Activated CD4-positive, alpha-beta T cell treated with anti-CD3 and anti-CD28 coated beads, Interleukin-2, amount 10 ng/mL, durations not matched to agents 24 days and 14 days (primary cell): ENCODE results near the gene HOMEZ. TPM values are rescaled to one million over a fixed set of nuclear protein-coding genes. Genes with fewer than 3 reads are reported as not detected.

Experiments
- DNase-seq: peaks from one replicate; pipeline ENCODE4 v3.0.0; 2022
- H3K27ac Mint-ChIP-seq: one replicate; pipeline ENCODE4 v1.8.0; 2022; ENCODE audit warnings: mild to moderate bottlenecking, mixed read lengths
- H3K27me3 Mint-ChIP-seq: one replicate; pipeline ENCODE4 v1.8.0; 2022; ENCODE audit warnings: mixed read lengths
- H3K36me3 Mint-ChIP-seq: one replicate; pipeline ENCODE4 v1.8.0; 2022; ENCODE audit warnings: low read depth, mild to moderate bottlenecking, mixed read lengths
- H3K4me1 Mint-ChIP-seq: one replicate; pipeline ENCODE4 v1.8.0; 2021; ENCODE audit warnings: mixed read lengths
- H3K4me3 Mint-ChIP-seq: one replicate; pipeline ENCODE4 v1.8.0; 2022; ENCODE audit warnings: mild to moderate bottlenecking, moderate library complexity, mixed read lengths
- H3K9me3 Mint-ChIP-seq: one replicate; pipeline ENCODE4 v1.8.0; 2021; ENCODE audit warnings: mixed read lengths
- intact Hi-C: fragments of 100-400 bp; cut with micrococcal nuclease; formaldehyde crosslinking; loops from one replicate; pipeline ENCODE4 v1.15.1; 2023
- total RNA-seq: library from RNA; stranded (reverse); gene quantifications from 2 replicates; pipeline ENCODE4 v1.2.3, GENCODE V29; 2022

HOMEZ gene
- total RNA-seq, 1 donor from 2014 or later: 13.5 TPM

DNA sequence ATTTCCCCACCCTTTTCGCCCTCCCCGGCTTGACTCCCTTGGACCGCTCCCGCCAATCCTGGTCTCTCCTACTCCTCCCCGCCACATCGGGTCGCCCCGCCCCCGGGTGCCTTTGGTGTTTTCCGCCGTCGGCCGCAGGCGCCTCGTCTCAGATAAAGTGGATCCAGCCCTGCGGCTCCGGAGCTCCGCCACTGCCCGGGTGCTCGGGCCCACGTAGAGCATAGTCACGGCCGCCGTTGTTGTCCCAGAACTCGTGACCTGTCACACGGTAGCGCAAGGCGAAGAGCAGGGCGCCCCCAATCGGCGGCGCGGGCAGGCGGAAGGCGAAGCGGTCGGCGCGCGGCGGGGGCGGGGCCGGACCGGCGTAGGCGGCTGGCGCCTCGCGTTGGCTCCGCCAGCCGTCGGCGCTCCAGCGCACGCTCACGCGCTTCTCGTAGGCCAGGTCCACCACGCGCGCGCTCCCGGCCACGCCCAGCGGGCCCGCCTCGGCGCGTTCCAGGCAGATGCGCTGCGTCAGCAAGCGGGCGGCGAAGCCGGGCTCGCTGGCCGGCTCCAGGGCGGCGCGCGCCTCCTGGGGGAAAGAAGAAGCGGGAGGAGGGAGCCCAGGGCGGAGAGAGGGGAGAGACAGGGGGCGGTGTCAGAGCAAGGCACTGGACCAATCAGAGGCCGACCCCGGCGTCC is 15.5 kb upstream of the HOMEZ start:
- peak overlapping the region; percentile 98 for H3K4me3 Mint-ChIP-seq
- intact Hi-C loops: loop anchor here (1.0 to 5.0 kb wide), 5 partner anchors 15 to 374 kb away; partner anchors contain the start of genes ACIN1, C14orf119, HOMEZ and NGDN
- DNase-seq: peak; percentile 100
- H3K27me3 Mint-ChIP-seq: peaks cover 6% of the 10 kb centered on the region
- peaks cover 30% of the 10 kb centered on the region for H3K4me1 Mint-ChIP-seq
- peak overlapping the region; percentile 99 for H3K27ac Mint-ChIP-seq
- H3K36me3 Mint-ChIP-seq: peaks cover 22% of the 10 kb centered on the region
- H3K9me3 Mint-ChIP-seq: no peaks in the 10 kb centered on the region

DNA sequence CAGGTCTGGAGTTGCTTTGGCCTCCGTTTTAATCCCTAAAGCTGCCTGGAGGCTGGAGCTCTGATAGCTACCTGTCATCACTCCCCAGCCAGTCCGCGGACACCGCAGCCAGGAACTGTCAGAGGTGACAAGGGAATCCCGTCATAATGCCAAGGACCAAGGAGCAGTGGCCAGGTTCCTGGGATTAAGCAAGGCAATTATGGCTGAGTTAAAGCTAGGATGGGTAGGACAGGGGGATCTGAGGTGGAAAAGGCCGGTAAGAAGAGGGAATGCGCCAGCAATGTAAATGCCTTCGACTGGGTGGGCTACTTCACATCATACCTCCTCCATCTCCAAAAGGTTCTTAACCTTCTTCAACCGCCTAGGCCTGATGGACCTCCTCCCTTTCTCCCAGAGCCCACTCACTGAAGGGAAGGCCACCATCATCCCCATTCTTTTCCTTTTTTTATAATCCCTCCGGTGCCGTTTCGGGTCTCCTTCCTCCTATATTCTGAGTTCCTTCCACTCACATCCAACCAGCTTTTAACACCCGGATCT is 14.8 kb upstream of the HOMEZ start:
- intact Hi-C loops: loop anchor here (1.0 to 5.0 kb wide), 6 partner anchors 14 to 373 kb away; partner anchors contain the start of genes ACIN1, C14orf119, HOMEZ and NGDN
- H3K4me1 Mint-ChIP-seq: peaks cover 26% of the 10 kb centered on the region
- peaks cover 3% of the 10 kb centered on the region for H3K27me3 Mint-ChIP-seq
- H3K4me3 Mint-ChIP-seq: peak overlapping the region; percentile 98
- peak overlapping the region; percentile 99 for H3K27ac Mint-ChIP-seq
- peaks cover 23% of the 10 kb centered on the region for H3K36me3 Mint-ChIP-seq
- peak; percentile 77 for DNase-seq
- no peaks in the 10 kb centered on the region for H3K9me3 Mint-ChIP-seq

DNA sequence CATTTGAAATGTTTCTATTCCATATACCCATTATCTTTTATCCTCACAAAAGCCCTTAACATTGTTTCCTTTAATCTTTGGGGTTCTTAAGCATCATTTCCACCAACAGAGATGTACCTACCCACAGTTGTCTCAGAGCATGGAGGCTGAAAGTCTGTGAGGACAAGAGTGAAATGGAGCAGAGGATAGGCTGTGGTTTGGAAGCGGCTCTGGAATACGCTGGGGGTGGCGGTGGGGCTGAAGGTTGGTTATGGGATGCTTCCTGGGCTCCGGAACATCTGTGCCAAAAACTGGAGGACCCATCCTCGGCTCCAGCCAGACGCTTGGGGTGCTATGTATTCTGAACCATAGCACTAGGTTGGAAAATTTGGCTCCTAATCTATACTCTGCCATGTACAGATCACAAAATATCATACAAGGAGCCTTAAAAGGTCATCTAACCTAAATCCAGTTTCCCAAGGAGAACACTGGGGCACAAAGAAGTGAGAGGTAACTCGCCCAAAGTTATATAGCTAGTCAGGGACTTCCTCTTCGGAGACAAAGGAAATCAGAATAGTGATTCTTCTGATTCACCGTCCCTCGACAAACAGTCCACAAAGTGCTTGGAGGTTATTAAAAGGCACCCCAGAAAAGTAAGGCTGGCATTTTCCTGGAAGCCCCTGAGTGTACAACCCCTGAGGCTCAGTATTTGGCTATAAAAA is 14.2 kb upstream of the HOMEZ start:
- H3K36me3 Mint-ChIP-seq: peaks cover 23% of the 10 kb centered on the region
- no peaks in the 10 kb centered on the region for H3K9me3 Mint-ChIP-seq
- DNase-seq: peak; percentile 57
- H3K27ac Mint-ChIP-seq: peak overlapping the region; percentile 99
- intact Hi-C loops: loop anchor here (1.0 to 5.0 kb wide), 4 partner anchors 33 to 373 kb away; partner anchors contain the start of genes ACIN1, C14orf119 and PRMT5
- H3K4me3 Mint-ChIP-seq: peak overlapping the region; percentile 98
- H3K27me3 Mint-ChIP-seq: peaks cover 3% of the 10 kb centered on the region
- H3K4me1 Mint-ChIP-seq: peaks cover 26% of the 10 kb centered on the region

DNA sequence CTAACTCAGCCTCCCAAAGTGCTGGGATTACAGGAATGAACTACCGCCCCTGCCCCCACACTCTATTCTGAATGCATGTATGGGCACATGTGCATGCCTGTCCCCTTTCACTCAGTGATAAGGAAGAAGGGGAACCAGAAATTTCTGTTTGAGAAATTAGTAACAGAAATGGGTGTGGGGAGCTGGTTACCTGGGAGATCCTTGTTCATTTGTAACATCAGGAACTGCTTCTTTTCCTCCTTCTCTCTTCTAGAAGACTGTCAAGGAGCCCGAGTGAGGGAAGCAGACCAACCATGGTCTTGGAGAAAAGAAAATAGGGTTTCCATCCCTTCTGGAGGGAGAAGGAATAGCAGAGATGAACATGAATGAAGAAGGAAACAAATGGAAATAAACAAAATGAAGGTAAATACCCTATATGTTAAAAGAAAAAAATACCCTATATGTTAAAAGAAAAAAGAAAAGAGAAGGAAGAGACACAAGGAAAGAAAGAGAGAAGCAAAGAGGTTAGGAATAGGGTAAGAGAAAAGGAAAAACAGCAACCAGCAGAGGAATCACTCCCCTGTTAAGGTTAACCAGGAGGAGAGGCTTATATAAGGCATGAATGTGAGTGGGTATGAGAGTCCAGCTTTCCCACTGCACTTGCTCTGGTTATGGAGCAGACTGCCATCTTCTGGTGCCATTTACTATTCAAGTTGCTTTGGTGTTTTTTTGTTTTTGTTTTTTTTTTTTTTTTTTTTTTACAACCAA is 13.5 kb upstream of the HOMEZ start:
- Mint-ChIP-seq H3K9me3 (no peaks in the 10 kb centered on the region), H3K4me1 (peaks cover 28% of the 10 kb centered on the region), H3K27ac (peak overlapping the region; percentile 55), H3K36me3 (peaks cover 23% of the 10 kb centered on the region), H3K27me3 (no peaks in the 10 kb centered on the region), H3K4me3 (peak overlapping the region; percentile 49)
- intact Hi-C loops: loop anchor here (2.0 kb wide), 1 partner anchor 179 kb away; no protein-coding TSS in a partner anchor
- DNase-seq: peak; percentile 69

DNA sequence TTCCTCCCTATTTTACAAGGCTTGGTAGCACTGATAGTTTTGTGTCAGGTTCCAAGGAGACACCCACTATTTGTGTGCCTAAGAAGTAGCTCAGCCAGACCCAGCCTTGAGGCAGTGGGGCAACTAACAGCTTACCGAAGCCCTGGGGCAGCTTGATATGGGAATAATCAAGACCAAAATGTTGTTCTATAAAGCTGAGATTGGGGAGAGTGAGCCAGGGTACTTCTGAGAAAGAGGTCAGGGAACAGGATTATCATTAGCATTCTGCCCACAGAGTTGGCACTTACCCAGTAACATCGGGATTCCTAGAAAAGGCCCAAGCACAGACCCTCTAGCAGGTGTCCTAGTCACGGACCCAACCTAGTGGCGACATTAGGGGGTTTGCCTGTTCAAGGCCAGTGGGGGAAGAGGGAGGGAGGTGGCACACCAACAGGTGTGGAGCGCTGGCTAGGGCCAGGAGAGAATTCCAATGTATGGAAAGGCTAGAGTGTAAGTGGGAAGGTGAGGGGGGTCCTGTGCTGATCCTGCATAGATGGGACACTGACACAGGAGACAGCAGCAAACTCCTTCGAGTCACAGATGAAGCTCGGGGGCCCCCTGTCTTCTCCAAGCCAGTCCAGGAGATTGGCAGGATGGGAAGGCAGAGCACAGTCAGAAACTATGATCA is 11.8 kb upstream of the HOMEZ start:
- Mint-ChIP-seq H3K36me3 (peaks cover 23% of the 10 kb centered on the region), H3K27ac (peak overlapping the region; percentile 29), H3K4me1 (peaks cover 26% of the 10 kb centered on the region), H3K9me3 (no peaks in the 10 kb centered on the region), H3K27me3 (no peaks in the 10 kb centered on the region), H3K4me3 (no peak overlapping the region)
- intact Hi-C loops: loop anchor here (2.0 kb wide), 1 partner anchor 177 kb away; no protein-coding TSS in a partner anchor
- peak; percentile 53 for DNase-seq

DNA sequence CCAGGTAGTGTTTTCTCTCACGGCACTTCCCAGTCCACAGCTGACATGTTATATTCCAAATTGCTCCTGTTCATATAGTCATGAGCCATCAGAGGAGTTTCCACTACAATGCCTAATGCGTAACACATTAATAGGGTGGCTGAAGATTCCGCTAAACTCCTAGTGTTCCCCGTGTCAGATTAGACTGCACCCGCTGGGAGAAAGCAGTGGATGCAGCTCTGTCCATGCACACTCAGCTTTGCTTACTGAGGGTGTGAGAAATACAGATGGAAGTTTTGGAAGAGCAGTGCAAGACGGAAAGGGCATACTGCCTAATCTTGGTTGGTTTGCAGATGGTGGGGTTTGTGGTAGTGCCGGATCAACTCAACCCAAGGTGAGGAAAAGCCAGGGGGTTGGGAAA is 11.2 kb upstream of the HOMEZ start:
- H3K36me3 Mint-ChIP-seq: peaks cover 23% of the 10 kb centered on the region
- no peaks in the 10 kb centered on the region for H3K9me3 Mint-ChIP-seq
- H3K4me3 Mint-ChIP-seq: no peak overlapping the region

DNA sequence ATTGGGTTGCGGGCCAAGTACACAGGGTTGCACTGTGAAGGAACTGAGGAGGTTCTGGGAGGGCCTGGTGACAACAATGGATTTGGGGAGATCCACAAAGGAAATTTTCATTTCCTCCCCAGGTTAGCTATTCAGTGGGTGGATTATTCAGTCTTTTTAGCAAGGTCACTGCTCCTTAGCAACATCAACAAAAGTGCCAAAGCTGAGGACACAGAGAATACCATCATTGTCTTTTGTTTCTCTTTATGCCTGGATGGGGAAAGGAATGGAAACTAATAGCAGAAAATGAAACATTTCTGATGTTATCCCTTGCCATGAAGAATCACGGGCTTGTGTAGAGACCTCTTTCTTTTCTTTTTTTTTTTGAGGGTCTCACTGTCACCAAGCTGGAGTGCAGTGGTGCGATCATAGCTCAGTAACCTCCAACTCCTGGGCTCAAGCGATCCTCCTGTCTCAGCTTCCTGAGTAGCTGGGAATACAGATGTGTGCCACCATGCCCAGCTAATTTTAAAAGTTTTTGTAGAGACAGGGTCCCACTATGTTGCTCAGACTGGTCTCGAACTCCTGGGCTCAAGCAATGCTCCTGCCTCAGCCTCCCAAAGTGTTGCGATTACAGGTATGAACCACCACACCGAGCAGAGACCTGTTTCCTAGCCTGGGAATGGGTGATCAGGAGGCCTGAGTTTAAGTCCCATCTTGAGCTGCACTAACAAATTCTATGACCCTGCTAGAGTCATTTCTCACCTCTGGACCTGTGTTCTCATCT is 10.3 kb upstream of the HOMEZ start:
- peak; percentile 51 for DNase-seq
- Mint-ChIP-seq H3K4me1 (peaks cover 21% of the 10 kb centered on the region), H3K27me3 (no peaks in the 10 kb centered on the region), H3K4me3 (no peak overlapping the region), H3K27ac (peak overlapping the region; percentile 12), H3K36me3 (peaks cover 21% of the 10 kb centered on the region), H3K9me3 (no peaks in the 10 kb centered on the region)
- intact Hi-C loops: no loop called here

More for the DNA sequence above, 11.2 kb upstream of the HOMEZ start:
- peaks cover 23% of the 10 kb centered on the region for H3K4me1 Mint-ChIP-seq
- peak; percentile 53 for DNase-seq
- no peak overlapping the region for H3K27ac Mint-ChIP-seq
- H3K27me3 Mint-ChIP-seq: no peaks in the 10 kb centered on the region
- intact Hi-C loops: no loop called here

DNA sequence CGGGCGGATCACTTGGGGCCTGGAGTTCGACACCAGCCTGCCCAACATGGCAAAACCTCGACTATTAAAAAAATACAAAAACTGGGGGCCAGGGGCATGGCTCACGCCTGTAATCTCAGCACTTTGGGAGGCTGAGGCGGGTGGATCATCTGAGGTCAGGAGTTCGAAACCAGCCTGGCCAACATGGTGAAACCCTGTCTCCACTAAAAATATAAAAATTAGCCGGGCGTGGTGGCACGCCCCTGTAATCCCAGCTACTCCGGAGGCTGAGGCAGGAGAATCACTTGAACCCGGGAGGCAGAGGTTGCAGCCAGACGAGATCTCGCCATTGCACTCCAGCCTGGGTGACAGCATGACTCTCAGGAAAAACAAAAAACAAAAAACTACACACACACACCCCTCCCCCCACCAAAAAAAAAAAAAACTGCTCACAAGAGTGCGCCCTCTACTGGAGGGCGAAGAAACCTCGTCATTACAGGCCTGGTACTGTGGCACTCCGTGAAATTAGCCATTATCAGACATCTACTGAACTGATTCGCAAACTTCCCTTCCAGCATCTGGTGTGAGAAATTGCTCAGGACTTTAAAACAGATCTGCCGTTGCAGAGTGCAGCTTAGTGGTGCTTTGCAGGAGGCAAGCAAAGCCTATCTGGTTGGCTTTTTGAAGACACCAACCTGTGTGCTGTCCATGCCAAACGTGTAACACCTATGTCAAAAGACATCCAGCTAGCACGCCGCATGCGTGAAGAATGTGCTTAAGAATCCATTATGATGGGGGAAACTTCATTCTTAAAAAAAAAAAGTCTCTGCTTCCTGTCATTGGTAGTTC is 9.0 kb upstream of the HOMEZ start:
- intact Hi-C loops: loop anchor here (1.0 to 2.0 kb wide), 2 partner anchors 9 to 30 kb away; partner anchors contain the start of gene HOMEZ
- peaks cover 20% of the 10 kb centered on the region for H3K36me3 Mint-ChIP-seq

DNA sequence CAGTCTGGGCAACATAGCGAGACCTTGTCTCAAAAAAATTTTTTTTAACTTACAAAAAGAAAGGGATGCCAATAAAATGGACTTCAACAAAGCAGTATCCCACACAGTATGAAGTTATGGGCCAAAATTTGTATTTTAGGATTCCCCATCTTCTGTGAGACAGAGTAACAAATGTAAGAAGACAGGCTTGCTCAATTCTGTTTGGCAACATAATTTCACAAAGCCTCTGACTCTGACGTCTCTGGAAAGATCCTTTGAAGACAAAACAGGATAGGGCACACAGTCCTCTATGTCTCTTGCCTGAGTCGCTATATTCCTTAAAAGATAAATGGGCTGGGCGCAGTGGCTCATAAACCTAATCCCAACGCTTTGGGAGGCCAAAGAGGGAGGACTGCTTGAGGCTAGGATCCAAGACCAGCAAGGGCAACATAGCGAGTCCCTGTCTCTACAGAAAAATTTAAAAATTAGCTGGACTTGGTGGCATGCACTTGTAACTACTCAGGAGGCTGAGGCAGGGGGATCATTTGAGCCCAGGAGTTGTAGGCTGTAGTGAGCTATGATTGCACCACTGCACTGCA is 1.1 kb upstream of the HOMEZ start:
- peaks cover 7% of the 10 kb centered on the region for H3K36me3 Mint-ChIP-seq
- intact Hi-C loops: loop anchor here (1.0 to 5.0 kb wide), 4 partner anchors 8 to 190 kb away; partner anchors contain the start of genes ACIN1, C14orf119 and PABPN1
- peaks cover 19% of the 10 kb centered on the region for H3K4me1 Mint-ChIP-seq
- DNase-seq: no peak
- peak overlapping the region; percentile 99 for H3K4me3 Mint-ChIP-seq
- H3K27me3 Mint-ChIP-seq: no peaks in the 10 kb centered on the region
- no peaks in the 10 kb centered on the region for H3K9me3 Mint-ChIP-seq
- H3K27ac Mint-ChIP-seq: peak overlapping the region; percentile 94

More for the DNA sequence above, 9.0 kb upstream of the HOMEZ start:
- no peaks in the 10 kb centered on the region for H3K9me3 Mint-ChIP-seq
- DNase-seq: peak; percentile 90
- peak overlapping the region; percentile 25 for H3K4me3 Mint-ChIP-seq
- no peaks in the 10 kb centered on the region for H3K27me3 Mint-ChIP-seq
- H3K4me1 Mint-ChIP-seq: peaks cover 17% of the 10 kb centered on the region
- H3K27ac Mint-ChIP-seq: peak overlapping the region; percentile 78

DNA sequence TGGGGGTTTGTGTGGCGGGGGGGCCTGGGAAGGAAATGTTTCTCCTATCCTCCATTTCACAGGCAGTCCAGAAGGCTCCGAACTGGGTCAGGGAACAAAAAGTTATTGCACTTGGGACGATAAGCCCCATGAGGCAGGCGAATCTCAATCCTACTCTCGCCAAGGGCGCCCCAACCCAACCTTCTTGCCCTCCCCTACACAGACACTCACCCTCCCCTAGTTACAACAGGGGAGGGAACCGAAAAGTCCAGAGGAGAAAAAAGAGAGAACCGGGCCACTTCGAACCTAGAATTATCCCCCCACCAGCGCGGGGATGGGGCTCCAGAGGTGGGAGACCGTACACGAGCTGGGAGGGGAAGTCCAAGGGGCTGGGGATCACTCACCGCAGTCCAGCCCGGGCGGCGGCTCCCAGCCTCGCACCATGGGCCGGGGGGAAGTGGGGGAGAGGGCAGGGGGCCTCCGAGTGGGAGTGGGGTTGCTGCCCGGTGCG is 357 bp downstream of the HOMEZ start:
- Mint-ChIP-seq H3K27ac (peak overlapping the region; percentile 94), H3K27me3 (no peaks in the 10 kb centered on the region), H3K36me3 (peaks cover 12% of the 10 kb centered on the region), H3K4me1 (peaks cover 21% of the 10 kb centered on the region), H3K4me3 (peak overlapping the region; percentile 99), H3K9me3 (no peaks in the 10 kb centered on the region)
- intact Hi-C loops: loop anchor here (1.0 to 5.0 kb wide), 5 partner anchors 10 to 188 kb away; partner anchors contain the start of genes ACIN1, C14orf119 and PABPN1
- DNase-seq: no peak
